ENCODE measurements around the gene NUTF2.

GRCh38 chr16:67892375-67892774 lies 45.6 kb downstream of the NUTF2 start:
- TF ChIP-seq GATA2 (IDR thresholded peaks at IDR 0.05; ENCODE audit: low read depth, low read length) (no peak), GATA3 (IDR thresholded peaks at IDR 0.05; ENCODE audit: low read depth, low read length) (no peak)
